ENCODE measurements around the gene PROM2.
"Not testable (repeated sequence)": the region's sequence is repeated elsewhere in the genome, so short reads cannot be mapped to it uniquely, and the experiment has no call there.

Gene PROM2

GRCh38 chr2:95274291-95275150 is at the start of gene PROM2:
Gene PROM2, plus strand, starts transcription at chr2:95274449. Its CDS starts 137 bp downstream, at chr2:95274586.
- DNase-seq (ENCODE audit: low spot score in 2 of 2) (no peak), ATAC-seq (no peak)
- H3K9me3 Mint-ChIP-seq: no peaks in the 10 kb centered on the region

GRCh38 chr2:95225658-95226057 is 48.6 kb upstream of the PROM2 start:
- no peak overlapping the region for H3K27ac Mint-ChIP-seq
- H3K9me3 Mint-ChIP-seq: peaks cover 38% of the 10 kb centered on the region
- no peaks in the 10 kb centered on the region for H3K36me3 Mint-ChIP-seq
- DNase-seq (ENCODE audit: low spot score in 2 of 2) (no peak), ATAC-seq (no peak)
- H3K4me1 Mint-ChIP-seq: no peaks in the 10 kb centered on the region
- H3K4me3 Mint-ChIP-seq: no peak overlapping the region

More at GRCh38 chr2:95274291-95275150, at the start of gene PROM2:
- Mint-ChIP-seq H3K4me3 (no peak within 1 kb of the TSS), H3K36me3 (no peaks in the 10 kb centered on the region), H3K27ac (no peak within 1 kb of the TSS), H3K4me1 (no peaks in the 10 kb centered on the region)

GRCh38 chr2:95231723-95232122 is 42.5 kb upstream of the PROM2 start:
- H3K36me3 Mint-ChIP-seq: no peaks in the 10 kb centered on the region
- DNase-seq (ENCODE audit: low spot score in 2 of 2): peak in 1 of 2 donors; percentile 49
- ATAC-seq: no peak
- H3K9me3 Mint-ChIP-seq: peaks cover 19% of the 10 kb centered on the region
- no peak overlapping the region for H3K4me3 Mint-ChIP-seq
- H3K27ac Mint-ChIP-seq: no peak overlapping the region
- no peaks in the 10 kb centered on the region for H3K4me1 Mint-ChIP-seq

- no peak for ATAC-seq
- Mint-ChIP-seq H3K9me3 (peaks cover 16% of the 10 kb centered on the region), H3K36me3 (no peaks in the 10 kb centered on the region)
Measured at GRCh38 chr2:95232232-95232631, 42.0 kb upstream of the PROM2 start.

GRCh38 chr2:95234286-95234785 is 39.9 kb upstream of the PROM2 start:
- peaks cover 12% of the 10 kb centered on the region for H3K9me3 Mint-ChIP-seq
- no peak overlapping the region for H3K4me3 Mint-ChIP-seq
- DNase-seq (ENCODE audit: low spot score in 2 of 2) (no peak), ATAC-seq (no peak)
- no peaks in the 10 kb centered on the region for H3K4me1 Mint-ChIP-seq
- H3K27ac Mint-ChIP-seq: no peak overlapping the region
- no peaks in the 10 kb centered on the region for H3K36me3 Mint-ChIP-seq

More at GRCh38 chr2:95232232-95232631, 42.0 kb upstream of the PROM2 start:
- Mint-ChIP-seq H3K4me1 (no peaks in the 10 kb centered on the region), H3K4me3 (no peak overlapping the region), H3K27ac (no peak overlapping the region)
- no peak for DNase-seq (ENCODE audit: low spot score in 2 of 2)

GRCh38 chr2:95234816-95235215 is 39.4 kb upstream of the PROM2 start:
- ATAC-seq (no peak), DNase-seq (ENCODE audit: low spot score in 2 of 2) (no peak)
- Mint-ChIP-seq H3K27ac (no peak overlapping the region), H3K9me3 (peaks cover 10% of the 10 kb centered on the region), H3K36me3 (no peaks in the 10 kb centered on the region), H3K4me3 (no peak overlapping the region), H3K4me1 (no peaks in the 10 kb centered on the region)

- ATAC-seq (no peak), DNase-seq (ENCODE audit: low spot score in 2 of 2) (no peak)
- Mint-ChIP-seq H3K36me3 (no peaks in the 10 kb centered on the region), H3K9me3 (peaks cover 16% of the 10 kb centered on the region), H3K27ac (no peak overlapping the region), H3K4me3 (no peak overlapping the region), H3K4me1 (no peaks in the 10 kb centered on the region)
Measured at GRCh38 chr2:95238131-95238530, 36.1 kb upstream of the PROM2 start.

GRCh38 chr2:95240091-95240490 is 34.2 kb upstream of the PROM2 start:
- H3K9me3 Mint-ChIP-seq: peaks cover 21% of the 10 kb centered on the region
- H3K36me3 Mint-ChIP-seq: no peaks in the 10 kb centered on the region
- no peak for DNase-seq (ENCODE audit: low spot score in 2 of 2)
- no peaks in the 10 kb centered on the region for H3K4me1 Mint-ChIP-seq
- ATAC-seq: no peak
- H3K27ac Mint-ChIP-seq: no peak overlapping the region
- H3K4me3 Mint-ChIP-seq: no peak overlapping the region

- Mint-ChIP-seq H3K27ac (no peak overlapping the region), H3K4me3 (no peak overlapping the region), H3K4me1 (no peaks in the 10 kb centered on the region), H3K9me3 (peaks cover 22% of the 10 kb centered on the region), H3K36me3 (no peaks in the 10 kb centered on the region)
- ATAC-seq: no peak
- no peak for DNase-seq (ENCODE audit: low spot score in 2 of 2)
Measured at GRCh38 chr2:95240556-95240955, 33.7 kb upstream of the PROM2 start.

- not testable (repeated sequence) for H3K27ac Mint-ChIP-seq; DNase-seq (ENCODE audit: low spot score in 2 of 2); H3K4me1 Mint-ChIP-seq; H3K36me3 Mint-ChIP-seq; ATAC-seq; H3K4me3 Mint-ChIP-seq
- peaks cover 22% of the 10 kb centered on the region for H3K9me3 Mint-ChIP-seq
Measured at GRCh38 chr2:95242084-95242483, 32.2 kb upstream of the PROM2 start.

- no peak for DNase-seq (ENCODE audit: low spot score in 2 of 2)
- H3K4me1 Mint-ChIP-seq: no peaks in the 10 kb centered on the region
- H3K9me3 Mint-ChIP-seq: peaks cover 23% of the 10 kb centered on the region
- H3K4me3 Mint-ChIP-seq: no peak overlapping the region
- no peak overlapping the region for H3K27ac Mint-ChIP-seq
- H3K36me3 Mint-ChIP-seq: no peaks in the 10 kb centered on the region
- ATAC-seq: no peak
Measured at GRCh38 chr2:95258271-95258670, 16.0 kb upstream of the PROM2 start.

GRCh38 chr2:95260028-95261023 is 13.9 kb upstream of the PROM2 start:
- no peak for DNase-seq (ENCODE audit: low spot score in 2 of 2)
- no peak for ATAC-seq
- Mint-ChIP-seq H3K4me1 (no peaks in the 10 kb centered on the region), H3K4me3 (no peak overlapping the region), H3K9me3 (peaks cover 22% of the 10 kb centered on the region), H3K36me3 (no peaks in the 10 kb centered on the region), H3K27ac (no peak overlapping the region)

- Mint-ChIP-seq H3K4me1 (no peaks in the 10 kb centered on the region), H3K36me3 (no peaks in the 10 kb centered on the region), H3K27ac (no peak overlapping the region), H3K4me3 (no peak overlapping the region), H3K9me3 (peaks cover 18% of the 10 kb centered on the region)
- DNase-seq (ENCODE audit: low spot score in 2 of 2) (no peak), ATAC-seq (no peak)
Measured at GRCh38 chr2:95261602-95262001, 12.6 kb upstream of the PROM2 start.

GRCh38 chr2:95262896-95263542 is 11.2 kb upstream of the PROM2 start:
- no peak for DNase-seq (ENCODE audit: low spot score in 2 of 2)
- Mint-ChIP-seq H3K9me3 (peaks cover 16% of the 10 kb centered on the region), H3K27ac (no peak overlapping the region), H3K36me3 (no peaks in the 10 kb centered on the region), H3K4me1 (no peaks in the 10 kb centered on the region), H3K4me3 (no peak overlapping the region)
- ATAC-seq: no peak

- Mint-ChIP-seq H3K27ac (no peak overlapping the region), H3K36me3 (no peaks in the 10 kb centered on the region), H3K4me3 (no peak overlapping the region), H3K9me3 (peaks cover 6% of the 10 kb centered on the region), H3K4me1 (no peaks in the 10 kb centered on the region)
- DNase-seq (ENCODE audit: low spot score in 2 of 2) (no peak), ATAC-seq (no peak)
Measured at GRCh38 chr2:95264624-95265023, 9.6 kb upstream of the PROM2 start.
